NCI-H2107 treated with DMSO at 0.1 percent for 48 hours (cell line): ENCODE results near the gene ERN2.
A peak's percentile ranks its signal among the peaks of the same experiment; 100 is the strongest.
"Not testable (repeated sequence)": the region's sequence is repeated elsewhere in the genome, so short reads cannot be mapped to it uniquely, and the experiment has no call there.

ENCODE experiments used
- DNase-seq: peaks from one replicate; lab custom pipeline; 2025; ENCODE audit not compliant: unreplicated experiment; lab: John Stamatoyannopoulos, UW

The ERN2 gene

DNA sequence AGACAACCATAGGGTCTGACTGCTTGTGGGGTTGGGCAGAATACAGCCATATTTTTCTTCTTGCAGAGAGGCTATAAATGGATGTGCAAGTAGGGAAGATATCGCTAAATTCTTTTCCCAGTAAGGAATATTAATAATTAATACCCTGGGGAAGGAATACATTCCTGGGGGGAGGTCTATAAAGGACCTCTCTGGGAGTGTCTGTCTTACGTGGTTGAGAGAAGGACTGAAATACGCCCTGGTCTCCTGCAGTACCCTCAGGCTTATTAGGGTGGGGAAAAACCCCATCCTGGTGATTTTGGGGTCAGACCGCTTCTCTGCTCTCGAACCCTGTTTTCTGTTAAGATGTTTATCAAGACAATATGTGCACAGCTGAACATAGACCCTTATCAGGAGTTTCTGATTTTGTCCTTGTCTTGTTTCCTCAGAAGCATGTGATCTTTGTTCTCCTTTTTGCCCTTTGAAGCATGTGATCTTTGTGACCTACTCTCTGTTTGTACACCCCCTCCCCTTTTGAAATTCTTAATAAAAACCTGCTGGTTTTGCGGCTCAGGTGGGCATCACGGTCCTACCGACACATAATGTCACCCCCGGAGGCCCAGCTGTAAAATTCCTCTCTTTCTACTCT lies 9.7 kb upstream of the ERN2 start:
- not testable (repeated sequence) for DNase-seq

DNA sequence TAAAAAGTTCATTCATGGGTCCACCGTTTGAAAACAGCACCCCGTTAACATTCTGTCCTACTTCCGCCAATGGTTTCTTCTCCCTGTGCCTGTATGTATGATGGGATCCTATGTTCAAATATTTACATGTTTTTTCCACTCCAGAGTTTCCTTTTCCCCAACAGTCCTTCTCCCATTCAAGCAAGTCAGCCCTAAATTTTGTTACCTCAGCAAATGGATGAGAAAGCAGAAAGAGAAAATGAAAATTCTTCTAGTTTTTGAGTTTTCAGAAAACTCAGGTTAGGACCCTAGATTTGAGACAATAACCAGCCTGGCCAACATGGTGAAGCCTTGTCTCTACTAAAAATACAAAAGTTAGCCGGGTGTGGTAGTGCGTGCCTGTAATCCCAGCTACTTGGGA lies 3.5 kb upstream of the ERN2 start:
- no peak for DNase-seq

DNA sequence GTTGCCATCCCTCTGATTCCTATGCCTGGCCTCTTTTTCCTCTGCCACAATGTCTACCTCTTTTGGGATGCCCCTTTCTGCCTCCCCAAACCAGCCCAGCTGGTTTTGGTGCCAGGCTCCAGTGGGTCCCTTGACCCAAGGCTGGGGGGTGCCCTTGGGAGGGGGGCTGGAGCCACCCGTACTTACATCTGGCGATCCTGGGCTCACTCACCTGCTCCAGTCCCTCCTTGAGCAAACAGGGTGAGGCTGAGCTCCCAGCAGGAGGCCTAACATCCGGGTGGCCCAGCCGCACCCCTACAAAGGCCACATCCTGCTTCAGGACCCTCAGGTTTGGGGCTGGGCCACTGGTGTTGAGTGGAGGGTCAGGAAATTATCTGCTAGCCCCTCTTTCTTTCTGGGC lies 1.2 kb downstream of the ERN2 start:
- DNase-seq: no peak

DNA sequence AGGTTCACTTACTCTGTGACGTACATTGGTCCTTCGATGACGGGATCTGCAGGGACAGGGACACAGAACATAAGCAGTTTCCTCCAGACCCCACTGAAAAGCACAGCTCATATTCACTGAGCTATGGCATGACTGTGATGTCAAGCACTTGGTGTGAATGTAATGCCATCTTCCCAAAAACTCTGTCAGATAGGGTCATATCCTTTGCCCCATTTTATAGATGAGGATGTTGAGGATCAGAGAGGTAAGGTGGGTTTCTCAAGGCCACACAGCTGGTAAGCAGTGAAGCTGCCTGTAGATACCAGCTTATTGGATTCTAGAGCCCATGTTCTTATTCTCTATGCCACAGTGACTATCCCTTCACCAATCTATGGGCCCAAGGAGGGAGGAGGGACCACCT lies 2.5 kb downstream of the ERN2 start:
- no peak for DNase-seq

DNA sequence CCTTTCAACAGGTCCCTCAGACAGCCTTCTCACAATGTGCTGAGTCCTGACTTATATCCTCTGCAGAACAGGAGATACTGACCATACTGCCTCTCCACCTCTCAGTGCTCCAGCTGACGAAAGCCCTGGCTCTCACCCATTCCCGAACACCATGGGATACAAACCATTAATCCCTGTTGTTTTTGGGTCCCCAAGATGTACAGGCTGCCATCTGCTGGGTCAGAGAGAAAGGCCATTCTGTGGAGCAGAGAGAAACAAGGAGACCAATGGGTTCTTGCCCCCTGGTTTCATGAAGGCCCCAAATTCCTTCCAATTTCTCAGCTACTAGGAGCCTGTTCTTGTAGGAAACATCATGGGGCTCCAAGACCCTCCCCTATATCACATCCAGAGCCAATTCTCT lies 3.0 kb downstream of the ERN2 start:
- DNase-seq: no peak

DNA sequence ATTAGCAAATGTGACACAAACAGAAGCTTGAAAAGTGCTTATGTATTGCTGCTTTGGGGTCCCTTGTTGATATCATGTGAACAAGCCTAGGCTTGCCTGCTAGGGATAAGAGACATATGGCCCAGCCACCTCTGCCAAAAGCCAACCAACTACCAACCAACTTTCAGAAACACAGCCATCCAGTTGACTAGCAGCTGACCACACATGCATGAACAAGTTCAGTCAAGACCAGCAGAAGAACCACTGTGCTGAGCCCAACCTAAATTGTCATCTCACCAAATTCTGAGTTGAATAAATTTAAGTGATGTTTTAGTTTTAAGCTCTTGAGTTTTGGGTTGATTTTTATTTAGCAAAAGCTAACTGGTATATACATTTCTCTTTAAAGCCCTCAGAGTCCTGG lies 3.5 kb downstream of the ERN2 start:
- no peak for DNase-seq

DNA sequence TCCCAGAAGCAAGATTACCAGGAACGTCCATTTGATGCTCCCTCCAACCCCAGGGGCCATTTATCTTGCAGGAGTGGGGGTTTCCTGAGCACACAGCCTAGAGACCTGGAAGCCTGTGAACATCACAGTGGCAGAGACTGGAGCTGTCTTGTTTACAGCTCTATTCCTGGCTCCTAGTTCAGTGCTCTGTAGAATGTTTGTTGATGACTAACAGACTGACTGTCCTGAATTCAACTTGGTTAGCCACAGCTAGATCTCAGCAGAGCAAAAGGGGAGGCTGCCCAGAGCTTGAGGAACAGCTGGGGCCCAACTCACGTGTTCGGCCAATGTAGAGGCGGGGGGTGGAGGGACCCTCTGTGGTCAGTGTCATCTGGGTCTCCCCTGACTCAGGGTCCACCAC lies 6.6 kb downstream of the ERN2 start:
- DNase-seq: no peak

DNA sequence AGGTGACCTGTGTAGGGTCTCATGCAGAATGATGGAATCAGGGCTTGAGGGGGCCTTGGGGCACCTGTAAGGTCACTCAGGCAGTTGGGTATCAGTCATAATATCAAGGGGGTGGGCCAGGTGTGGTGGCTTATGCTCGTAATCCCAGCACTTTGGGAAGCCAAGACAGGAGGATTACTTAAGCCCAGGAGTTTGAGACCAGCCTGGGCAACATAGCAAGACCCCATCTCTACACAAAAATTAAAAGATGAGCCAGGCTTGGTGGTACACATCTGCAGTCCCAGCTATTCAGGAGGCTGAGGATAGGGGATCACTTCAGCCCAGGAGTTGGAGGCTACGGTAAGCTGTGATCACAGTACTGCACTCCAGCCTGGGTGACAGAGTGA lies 7.5 kb downstream of the ERN2 start:
- no peak for DNase-seq

DNA sequence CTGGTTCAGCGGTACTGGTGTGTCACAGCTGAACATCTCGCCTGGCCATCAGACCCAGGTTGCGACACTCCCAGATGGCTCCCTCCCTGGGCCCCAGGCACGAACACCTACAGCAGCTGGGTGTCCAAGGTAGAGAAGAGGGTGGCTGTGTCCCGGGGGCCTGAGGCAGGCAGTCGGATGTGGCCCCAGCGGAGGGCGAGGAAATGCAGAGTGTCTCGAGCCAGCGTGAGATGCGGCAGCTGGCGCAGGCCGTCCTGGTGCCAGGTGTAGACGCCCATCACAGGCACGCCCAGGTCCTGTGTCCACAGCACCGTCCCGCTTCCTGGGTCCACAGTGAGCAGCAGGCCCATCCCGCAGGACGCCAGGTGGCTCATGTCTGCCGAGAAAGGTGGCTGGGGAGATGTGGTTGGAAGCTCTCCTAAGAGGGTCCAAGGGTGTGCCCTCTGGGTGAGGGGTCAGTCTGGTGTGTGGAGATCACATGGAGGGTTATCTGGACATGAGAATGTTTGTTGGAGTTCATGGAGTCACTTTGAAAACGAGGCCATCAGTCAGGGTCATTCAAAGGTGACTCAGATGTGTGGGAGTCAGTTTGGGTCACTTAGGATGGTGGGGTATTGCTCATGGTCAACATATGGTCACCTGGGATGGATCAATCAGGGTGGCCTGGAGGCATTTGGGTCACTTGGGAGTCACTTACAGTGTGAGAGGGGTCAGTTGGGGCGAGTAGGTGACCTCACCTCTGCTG lies 8.1 kb downstream of the ERN2 start:
- DNase-seq: no peak

DNA sequence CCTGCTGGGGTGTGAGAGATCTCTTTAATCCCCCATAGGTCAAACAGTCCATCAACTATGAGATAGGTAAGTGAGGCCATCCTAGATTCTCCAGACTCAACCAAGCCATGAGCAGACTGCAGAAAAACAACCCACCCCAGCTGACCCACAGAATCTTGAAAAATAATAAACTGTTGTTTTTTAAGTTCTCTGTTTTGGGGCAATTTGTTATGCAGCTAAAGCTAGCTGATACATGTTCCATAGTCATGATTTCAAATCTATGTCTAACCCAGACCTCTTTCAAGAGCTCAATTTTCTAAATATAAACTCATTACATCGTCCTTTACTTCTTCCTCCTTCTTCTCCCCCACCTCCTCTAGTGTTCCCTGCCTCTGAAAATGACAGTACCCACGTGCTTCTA lies 10.1 kb downstream of the ERN2 start:
- no peak for DNase-seq

DNA sequence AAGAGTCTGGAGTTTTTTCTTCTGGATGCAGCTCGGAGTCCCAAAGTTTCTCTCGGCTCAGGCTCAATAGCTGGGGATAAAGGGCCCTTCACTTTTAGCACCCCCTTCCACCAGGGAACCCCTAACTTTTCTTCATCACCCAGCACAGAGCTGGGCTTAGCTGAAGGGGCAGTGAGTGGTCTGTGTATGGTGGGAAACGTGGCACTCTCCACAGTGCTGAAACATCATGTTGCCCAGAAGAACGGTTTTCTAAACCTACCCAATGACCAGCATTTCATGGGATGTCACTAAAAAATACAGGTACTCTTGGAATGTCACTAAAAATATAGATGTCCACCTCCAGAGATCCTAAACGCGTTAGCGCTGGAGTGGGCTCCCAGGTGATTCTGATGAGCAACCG lies 12.0 kb downstream of the ERN2 start:
- DNase-seq: no peak

DNA sequence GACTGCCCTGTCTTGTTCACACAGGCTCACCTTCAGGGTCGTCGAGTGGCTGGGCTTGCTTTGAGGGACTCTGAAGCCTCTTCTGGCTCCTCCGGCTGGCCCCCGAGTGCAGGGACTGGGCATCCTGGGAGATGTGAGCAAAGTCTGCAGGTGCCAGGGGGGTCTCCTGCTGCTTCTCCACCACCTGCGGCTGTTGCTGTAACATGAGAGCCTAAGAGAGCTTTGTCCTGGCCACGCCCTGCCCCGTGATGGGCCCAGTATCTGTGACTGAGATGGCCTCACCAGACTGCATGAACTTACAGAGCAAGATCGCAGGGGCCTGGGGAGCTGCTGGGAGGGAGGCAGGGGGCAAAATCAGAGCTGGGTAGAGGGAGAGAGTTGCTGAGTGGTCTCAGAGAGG lies 12.5 kb downstream of the ERN2 start:
- DNase-seq: peak; percentile 62

DNA sequence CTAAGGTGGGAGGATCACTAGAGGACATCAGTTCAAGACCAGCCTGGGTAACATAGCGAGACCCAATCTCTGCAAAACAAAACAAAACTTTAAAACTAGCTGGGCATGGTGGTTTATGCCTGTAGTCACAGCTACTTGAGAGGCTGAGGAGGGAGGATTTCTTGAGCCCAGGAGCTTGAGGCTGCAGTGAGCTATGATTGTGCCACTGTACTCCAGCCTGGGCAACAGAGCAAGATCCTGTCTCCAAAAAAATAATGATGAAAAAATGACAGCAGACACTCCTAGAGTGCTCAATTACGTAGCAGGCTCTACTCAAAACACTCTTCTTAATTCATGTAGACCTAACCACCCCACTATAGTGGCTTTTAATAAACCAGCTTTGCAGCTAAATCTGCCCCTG lies 12.9 kb downstream of the ERN2 start:
- DNase-seq: no peak

DNA sequence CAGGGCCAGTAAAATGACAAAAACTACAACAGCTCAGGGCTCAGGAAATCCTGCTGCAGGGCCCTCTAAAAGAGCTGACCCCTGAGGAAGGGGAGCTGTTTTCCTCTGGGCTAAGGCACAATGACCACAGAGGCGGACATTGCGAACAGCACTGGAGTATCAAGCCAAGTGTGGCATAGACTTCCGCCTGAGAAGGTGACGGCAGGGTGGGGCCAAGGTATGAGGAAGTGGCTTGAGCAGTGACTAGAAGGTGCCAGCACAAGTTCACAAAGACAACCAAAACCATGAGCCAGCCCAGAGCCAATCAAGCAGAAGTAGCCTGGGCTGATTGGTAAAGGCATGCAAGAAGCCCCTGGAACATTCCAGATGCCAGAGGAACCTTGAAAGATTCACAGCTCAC lies 13.9 kb downstream of the ERN2 start:
- no peak for DNase-seq

DNA sequence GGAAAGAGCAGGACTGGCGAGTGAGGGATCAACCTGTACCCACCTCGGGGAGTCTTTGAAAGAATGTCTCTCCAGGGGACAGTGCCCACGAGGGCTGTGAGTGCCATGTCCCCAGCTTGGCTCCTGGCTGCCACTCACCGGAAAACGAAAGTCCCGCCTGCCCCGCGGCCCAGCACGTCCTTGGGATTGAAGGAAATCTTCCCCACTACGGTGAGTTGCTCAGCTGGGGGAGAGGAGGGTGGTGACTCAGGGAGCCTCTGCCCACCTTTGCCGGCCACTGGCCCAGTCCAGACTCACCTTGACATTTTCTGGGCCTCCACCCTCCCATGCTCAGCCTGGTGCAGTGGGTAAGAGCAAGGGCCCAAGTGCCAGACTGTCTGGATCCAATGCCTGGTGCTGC lies 17.3 kb downstream of the ERN2 start:
- DNase-seq: no peak

DNA sequence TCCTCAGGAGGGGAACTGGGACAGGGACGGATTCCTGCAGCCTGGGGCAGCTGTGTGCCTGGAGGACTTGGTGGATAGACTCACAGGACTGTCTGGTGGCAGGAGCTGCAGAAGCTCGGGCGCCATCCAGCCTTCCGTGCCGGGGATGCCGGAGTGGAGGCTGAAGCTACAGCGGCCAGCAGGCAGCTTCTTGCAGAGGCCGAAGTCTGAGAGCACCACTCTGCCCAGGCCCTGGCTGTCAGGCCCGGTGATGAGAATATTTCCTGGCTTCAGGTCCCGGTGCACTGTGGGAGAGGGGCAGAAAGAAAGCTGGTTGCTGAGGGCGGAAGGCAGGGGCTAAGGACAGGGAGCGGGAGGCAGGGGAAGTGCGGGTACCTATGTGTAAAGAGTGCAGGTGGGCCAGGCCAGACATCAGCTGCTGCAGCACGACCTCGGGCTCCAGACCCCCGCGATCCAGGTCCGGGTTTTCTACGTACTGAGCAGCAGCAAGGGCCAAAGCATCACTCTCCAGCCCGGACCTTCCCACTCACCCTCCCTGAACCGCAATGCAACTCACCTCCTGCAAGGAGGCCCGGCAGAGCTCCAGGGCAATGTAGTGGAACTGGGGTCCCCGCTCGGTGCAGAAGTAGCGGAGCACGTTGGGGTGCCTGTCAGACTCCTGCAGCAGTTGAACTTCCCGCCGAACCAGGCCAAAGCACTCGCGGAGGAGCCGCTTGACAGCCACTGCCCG lies 18.2 kb downstream of the ERN2 start:
- DNase-seq: no peak

DNA sequence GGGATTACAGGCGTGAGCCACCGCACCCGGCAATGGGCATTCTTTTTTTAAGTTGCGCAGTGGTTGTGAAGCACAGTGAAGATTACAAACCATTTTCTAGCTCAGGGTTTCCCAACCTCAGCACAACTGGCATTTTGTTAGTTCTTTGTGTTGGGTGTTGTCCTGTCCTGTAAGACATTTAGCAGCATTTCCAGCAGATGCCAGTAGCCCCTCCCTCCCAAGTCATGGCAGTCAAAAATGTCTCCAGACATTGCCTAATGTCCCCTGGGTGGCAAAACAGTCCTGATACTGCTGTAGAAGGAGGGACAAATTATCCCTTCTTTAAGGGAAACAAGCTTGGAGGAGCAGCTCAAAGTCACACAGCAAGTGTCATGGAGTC lies 18.8 kb downstream of the ERN2 start:
- DNase-seq: no peak

DNA sequence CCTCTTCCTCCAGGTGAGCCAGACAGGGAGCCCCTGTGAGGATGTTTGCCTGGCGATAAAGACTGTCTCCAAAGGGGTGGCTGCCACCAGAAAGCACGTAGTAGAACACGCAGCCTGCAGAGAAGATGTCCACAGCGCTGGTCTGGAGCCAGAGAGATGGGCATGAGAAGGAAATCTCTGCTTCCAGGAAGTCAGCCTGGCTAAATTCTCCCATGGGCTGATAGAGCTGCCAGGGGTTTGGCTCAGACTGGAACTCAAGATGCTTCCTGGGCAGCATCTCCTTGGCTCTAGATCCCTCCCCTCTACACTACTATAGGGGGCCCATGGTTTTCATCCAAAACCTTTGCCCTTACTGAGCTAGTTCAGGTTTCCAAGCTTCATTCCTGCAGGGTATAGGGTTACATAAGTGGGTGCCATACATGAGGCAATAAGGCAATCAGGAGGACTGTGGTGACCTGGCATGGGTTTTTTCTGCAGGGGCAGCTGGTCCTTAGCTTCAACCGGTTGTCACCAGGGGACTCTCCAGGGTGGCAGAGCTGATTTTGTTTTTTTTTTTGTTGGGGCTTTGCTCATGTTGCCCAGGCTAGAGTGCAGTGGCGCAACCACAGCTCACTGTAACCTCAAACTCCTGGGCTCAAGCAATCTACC lies 20.7 kb downstream of the ERN2 start:
- peak; percentile 33 for DNase-seq

DNA sequence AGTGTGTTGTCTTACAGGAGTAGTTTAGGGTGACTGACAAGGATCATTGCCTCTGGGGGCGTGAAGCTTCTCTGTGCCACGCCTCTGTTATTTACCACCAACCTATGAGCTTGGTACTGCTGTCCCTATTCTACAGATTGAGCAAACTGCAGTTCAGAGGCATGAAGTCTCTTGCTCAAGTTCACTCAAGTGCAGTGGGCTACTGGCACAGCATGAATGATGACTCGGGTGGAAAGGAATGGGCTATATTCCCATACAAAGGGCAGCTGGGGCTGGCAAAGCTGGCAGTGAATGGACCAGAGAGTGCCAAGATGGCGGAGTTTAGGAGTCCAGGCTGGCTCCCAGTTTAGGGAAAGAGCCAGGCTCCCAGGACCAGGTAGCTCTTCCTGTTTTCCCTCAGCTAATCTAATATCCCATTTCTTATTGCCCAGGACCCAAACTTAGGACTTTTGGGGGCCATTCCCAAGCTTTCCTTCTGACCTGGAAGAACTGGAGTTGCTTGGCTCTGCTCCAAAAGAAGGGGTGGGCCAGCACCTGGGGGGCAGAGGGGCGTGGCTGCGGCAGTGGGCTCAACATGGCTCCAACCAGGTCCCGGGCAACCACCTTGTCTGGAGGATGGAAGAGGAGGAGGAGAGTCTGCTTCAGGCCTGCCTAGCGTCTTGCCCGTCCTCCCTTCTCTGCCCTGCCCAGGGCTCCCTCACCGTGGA lies 21.4 kb downstream of the ERN2 start:
- DNase-seq: no peak

DNA sequence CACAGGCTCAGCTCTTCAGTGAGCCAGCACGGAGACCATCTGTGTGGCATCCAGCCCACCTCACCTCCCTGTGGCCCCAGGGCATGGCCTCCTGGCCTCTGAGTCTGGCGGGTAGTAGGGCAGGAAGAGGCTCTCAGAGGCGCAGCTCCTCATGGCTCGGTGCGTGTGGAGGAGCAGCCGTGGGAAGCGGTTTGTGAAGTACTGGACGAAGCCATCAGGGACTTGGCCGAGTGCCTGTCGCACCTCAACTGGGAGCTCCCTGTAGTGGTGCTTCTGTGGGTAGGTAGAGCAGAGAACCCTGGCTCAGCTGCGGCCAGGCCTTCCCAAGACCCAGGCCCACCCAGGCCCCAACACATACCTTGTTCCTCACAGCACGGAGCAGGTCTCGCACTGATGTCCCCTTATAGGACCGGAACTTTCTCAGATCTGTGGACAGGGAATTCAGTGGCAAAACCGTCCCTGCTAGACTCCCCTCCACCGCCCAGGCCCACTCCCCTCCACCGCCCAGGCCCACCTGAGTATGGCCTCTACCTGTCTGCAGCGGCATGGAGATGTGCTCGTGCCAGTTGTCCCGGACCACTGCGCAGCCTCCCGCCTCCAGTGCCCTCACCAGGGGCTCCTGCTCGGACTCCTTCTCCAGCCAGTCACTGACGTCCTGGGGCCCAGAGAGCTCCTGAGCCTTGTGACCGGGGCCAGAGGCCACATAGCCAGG lies 22.1 kb downstream of the ERN2 start:
- DNase-seq: no peak
